Heart left ventricle (tissue), 16 donors: ENCODE data around the gene PALLD. TPM values are rescaled to one million over a fixed set of nuclear protein-coding genes. Genes with fewer than 3 reads are reported as not detected.

ENCODE experiments used
- ATAC-seq, 4 donors: fragments of 200-7000 bp; cut with Tn5 transposase; one replicate each; pipeline ENCODE4 v1.9.1; 2020 to 2022; ENCODE audit warnings: moderate library complexity in 4 of 4, mild to moderate bottlenecking in 3 of 4, moderate number of reproducible peaks in 1 of 4
- DNase-seq, 5 donors: peaks; one replicate each; pipeline ENCODE4 v3.0.0-alpha.2; 2020
- H3K27ac ChIP-seq, 12 donors: fragments of 200-600 bp; sonication (generic) in 4 of 12; one replicate each; pipeline versions ENCODE4 v1.5.0 to v1.8.0; 2016 to 2022; ENCODE audit warnings: mild to moderate bottlenecking in 2 of 12
- H3K27me3 ChIP-seq, 9 donors: fragments of 200-600 bp; sonication (generic) in 2 of 9; one replicate each; pipeline versions ENCODE4 v1.5.1 to v1.8.0; 2016 to 2022; ENCODE audit warnings: mild to moderate bottlenecking in 3 of 9
- H3K36me3 ChIP-seq, 9 donors: fragments of 200-600 bp; sonication (generic) in 2 of 9; one replicate each; pipeline versions ENCODE4 v1.5.0 to v1.8.0; 2018 to 2022; ENCODE audit warnings: mild to moderate bottlenecking in 2 of 9
- H3K4me1 ChIP-seq, 12 donors: fragments of 200-600 bp; sonication (generic) in 4 of 12; one replicate each; pipeline versions ENCODE4 v1.5.0 to v1.8.0; 2016 to 2022; ENCODE audit warnings: mild to moderate bottlenecking in 3 of 12
- H3K4me3 ChIP-seq, 12 donors: fragments of 200-600 bp; sonication (generic) in 4 of 12; one replicate each; pipeline versions ENCODE4 v1.5.0 to v1.8.0; 2017 to 2022; ENCODE audit warnings: mild to moderate bottlenecking in 9 of 12, moderate library complexity in 4 of 12
- H3K9me3 ChIP-seq, 12 donors: fragments of 200-600 bp; sonication (generic) in 4 of 12; one replicate each; pipeline versions ENCODE4 v1.5.0 to v1.8.0; 2016 to 2022; ENCODE audit warnings: mild to moderate bottlenecking in 1 of 12
- POLR2A ChIP-seq, 2 donors: fragments of 450-650 bp; IDR thresholded peaks; one replicate each; pipeline ENCODE4 v1.6.1; 2017; ENCODE audit warnings: antibody characterized with exemption in 2 of 2, mild to moderate bottlenecking in 2 of 2, moderate library complexity in 2 of 2
- whole genome bisulfite sequencing, 4 donors: extraction: QIAGEN DNeasy Blood & Tissue Kit in 2 of 4; methylation state at CpG; one replicate each; pipeline versions ENCODE4 v1.1.5 to v1.1.7; 2013 to 2018; 5-methylcytosine and 5-hydroxymethylcytosine counted together
- intact Hi-C, 10 donors: fragments of 100-400 bp; cut with DNase I; formaldehyde crosslinking; loops; one replicate each; pipeline versions ENCODE4 v1.11.1 to v1.14.2; 2022
- polyA plus RNA-seq, 2 donors: library from polyadenylated mRNA; stranded (reverse); fragments of 200-250 nt; gene quantifications; one replicate each; pipeline ENCODE4 v1.2.3, GENCODE V29; 2013
- total RNA-seq, 9 donors: library from RNA; depleted of rRNA in 2 of 9; stranded (reverse); fragments of >200 nt in 2 of 9; fragmentation: NEBNext Ultra II Directional in 3 of 9; extraction: Animal tissue kit (Norgen Biotek cat#: 25700) in 3 of 9; gene quantifications; one replicate each; pipeline versions ENCODE4 v1.1.0 to v1.2.4, GENCODE V29; 2016 to 2023
- TF ChIP-seq, protein P1 (sequence below), 12 donors: fragments of 200-600 bp; sonication (generic) in 4 of 12; IDR thresholded peaks; one replicate each; pipeline versions ENCODE4 v1.5.0 to v1.8.0; 2018 to 2022; ENCODE audit warnings: antibody characterized with exemption in 12 of 12, mild to moderate bottlenecking in 5 of 12
- donor health status: ischemic (EF 13 %, LVEDD 7.1; RV severe dilation, severe dysfunction).
- donor health status: healthy with polysubstance abuse.
- donor health status: DM: no; HTN: yes; CAD: no.
- donor health status: DM: no; HTN: no; CAD: no.
- donor health status: ischemic (EF 25% LVEDD 6.9; RV normal size, moderate dysfunction).
- donor health status: ischemic (EF 25% LVEDD 5.7; RV mildly dilated, moderate dysfunction).
- donor health status: healthy.
- donor health status: DM: yes; HTN: yes; CAD: no.
- donor health status: ischemic (EF 35%, LVEDD 5.7; RV mildly dilated, moderate dysfunction).
- donor health status: nonischemic (EF 11% LVEDD 7.7; RV severe dilation, severe dysfunction).
- donor health status: DM: yes; HTN: yes; CAD: no.
- donor health status: PGD.
- donor health status: ischemic (EF 29% LVEDD 5.4; RV normal size, mild dysfunction).
- donor health status: nonischemic (EF 23%, LVEDD 6.1; RV moderate dilation, normal function).

PALLD gene
- total and polyA plus RNA-seq, 11 donors, result 193 to 1,428 (median 1,015) TPM

DNA sequence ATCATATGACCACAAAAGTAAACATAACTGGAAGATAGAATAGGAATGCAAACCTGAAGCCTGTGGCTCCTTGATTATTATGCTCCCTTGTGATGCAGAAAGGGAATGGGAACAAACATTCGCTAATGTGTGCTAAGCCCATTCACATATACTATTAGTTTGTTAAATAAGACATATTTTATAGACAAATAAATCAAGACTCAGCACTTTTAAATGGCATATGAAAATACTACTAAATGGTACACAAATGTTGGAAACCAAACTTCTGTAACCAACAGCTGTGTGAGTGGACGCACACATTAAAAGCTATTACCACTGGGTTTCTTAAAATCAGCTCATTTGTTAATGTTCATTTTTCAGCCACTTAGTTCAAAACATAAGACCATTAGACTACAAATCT lies 417.2 kb downstream of the PALLD start:
- intact Hi-C loops, result loop anchor here in 7 of 10 donors (2.0 to 10.0 kb wide), 6 partner anchors 67 to 399 kb away; no protein-coding TSS in a partner anchor
- ATAC-seq (no peak), DNase-seq (no peak)
- no peaks in the 10 kb centered on the region for H3K9me3 ChIP-seq
- peaks cover 0 to 31% (median 7%) of the 10 kb centered on the region in 12 donors for H3K4me1 ChIP-seq
- no peaks in the 10 kb centered on the region for H3K27me3 ChIP-seq
- H3K27ac ChIP-seq, result peak overlapping the region in 6 of 12 donors; percentile 27 to 51 (median 41)
- no peak for TF ChIP-seq POLR2A (IDR thresholded peaks at IDR 0.05)
- TF ChIP-seq, protein P1, sequence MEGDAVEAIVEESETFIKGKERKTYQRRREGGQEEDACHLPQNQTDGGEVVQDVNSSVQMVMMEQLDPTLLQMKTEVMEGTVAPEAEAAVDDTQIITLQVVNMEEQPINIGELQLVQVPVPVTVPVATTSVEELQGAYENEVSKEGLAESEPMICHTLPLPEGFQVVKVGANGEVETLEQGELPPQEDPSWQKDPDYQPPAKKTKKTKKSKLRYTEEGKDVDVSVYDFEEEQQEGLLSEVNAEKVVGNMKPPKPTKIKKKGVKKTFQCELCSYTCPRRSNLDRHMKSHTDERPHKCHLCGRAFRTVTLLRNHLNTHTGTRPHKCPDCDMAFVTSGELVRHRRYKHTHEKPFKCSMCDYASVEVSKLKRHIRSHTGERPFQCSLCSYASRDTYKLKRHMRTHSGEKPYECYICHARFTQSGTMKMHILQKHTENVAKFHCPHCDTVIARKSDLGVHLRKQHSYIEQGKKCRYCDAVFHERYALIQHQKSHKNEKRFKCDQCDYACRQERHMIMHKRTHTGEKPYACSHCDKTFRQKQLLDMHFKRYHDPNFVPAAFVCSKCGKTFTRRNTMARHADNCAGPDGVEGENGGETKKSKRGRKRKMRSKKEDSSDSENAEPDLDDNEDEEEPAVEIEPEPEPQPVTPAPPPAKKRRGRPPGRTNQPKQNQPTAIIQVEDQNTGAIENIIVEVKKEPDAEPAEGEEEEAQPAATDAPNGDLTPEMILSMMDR (IDR thresholded peaks at IDR 0.05), result no peak
- 90 to 96% (median 92%) methylated on average over 2 of the region's 2 CpGs for WGBS, 4 donors
- H3K36me3 ChIP-seq, result peaks cover 0 to 98% (median 51%) of the 10 kb centered on the region in 9 donors
- no peak overlapping the region for H3K4me3 ChIP-seq

DNA sequence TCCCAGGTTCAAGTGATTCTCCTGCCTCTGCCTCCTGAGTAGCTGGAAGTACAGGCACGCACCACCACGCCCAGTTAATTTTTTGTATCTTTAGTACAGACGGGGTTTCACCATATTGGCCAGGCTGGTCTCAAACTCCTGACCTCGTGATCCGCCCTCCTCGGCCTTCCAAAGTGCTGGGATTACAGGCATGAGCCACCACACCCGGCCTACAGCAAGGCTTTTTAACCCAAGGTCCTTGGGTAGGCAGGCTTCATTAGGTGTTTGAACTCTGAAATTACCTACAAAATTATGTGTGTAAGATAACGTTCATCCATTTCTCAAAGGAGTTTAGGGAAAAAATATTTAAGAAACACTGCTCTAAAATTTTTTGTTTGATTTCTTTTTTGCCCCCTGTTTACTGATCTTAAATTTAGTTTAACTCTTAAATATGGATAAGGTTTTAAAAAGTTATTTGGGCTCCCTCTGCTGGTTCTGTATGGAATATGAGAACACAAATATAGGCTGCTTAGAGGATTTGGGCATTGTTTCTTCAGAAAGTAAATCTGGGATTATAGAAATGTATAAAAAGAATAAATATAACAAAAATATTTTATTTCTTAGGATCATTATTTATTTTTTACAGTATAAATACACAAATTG lies 420.4 kb downstream of the PALLD start:
- Histone ChIP-seq H3K4me1 (peaks cover 0 to 20% (median 2%) of the 10 kb centered on the region in 12 donors), H3K9me3 (no peaks in the 10 kb centered on the region), H3K27me3 (no peaks in the 10 kb centered on the region), H3K36me3 (peaks cover 0 to 94% (median 54%) of the 10 kb centered on the region in 9 donors), H3K27ac (peak overlapping the region in 2 of 12 donors; percentile 8 to 49), H3K4me3 (no peak overlapping the region)
- TF ChIP-seq, protein P1 (IDR thresholded peaks at IDR 0.05), result peak; percentile 36 to 73 (median 60)
- TF ChIP-seq POLR2A (IDR thresholded peaks at IDR 0.05), result no peak
- ATAC-seq (no peak), DNase-seq (no peak)
- intact Hi-C loops, result loop anchor here (2.0 to 10.0 kb wide), 9 partner anchors 32 to 402 kb away; no protein-coding TSS in a partner anchor
- WGBS, 4 donors, result 65 to 75% (median 71%) methylated on average over 8 of the region's 8 CpGs

DNA sequence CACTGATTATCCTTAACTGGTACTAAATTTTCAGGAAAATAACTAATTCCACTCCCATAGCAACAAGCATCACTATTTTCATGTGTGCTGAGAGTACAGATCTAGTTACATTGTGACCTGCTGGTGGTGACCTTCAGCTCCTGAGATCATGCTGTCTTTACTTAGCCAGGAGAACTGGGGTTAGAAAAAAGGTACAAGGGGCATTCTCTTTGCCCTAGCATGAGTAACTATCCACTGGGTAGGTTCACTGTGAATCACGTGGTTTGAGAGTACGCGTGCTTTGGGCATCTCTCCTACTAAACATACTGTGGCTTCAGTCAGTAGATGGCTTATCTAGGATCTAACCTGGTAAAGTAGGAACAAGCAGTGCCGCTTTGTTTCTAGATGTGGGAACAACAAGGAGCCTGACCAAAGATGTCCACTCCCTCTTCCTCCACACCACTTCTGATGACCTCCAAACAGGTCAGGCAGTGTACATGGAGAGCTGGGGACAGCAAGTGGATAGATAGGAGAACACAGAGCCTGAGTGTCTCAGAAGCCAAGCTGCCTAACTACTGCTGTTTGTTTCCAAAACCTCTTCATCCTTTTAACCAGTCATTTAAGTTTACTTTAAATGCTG lies 423.0 kb downstream of the PALLD start:
- peaks cover 0 to 17% (median 0%) of the 10 kb centered on the region in 12 donors for H3K4me1 ChIP-seq
- H3K4me3 ChIP-seq, result no peak overlapping the region
- peaks cover 0 to 93% (median 61%) of the 10 kb centered on the region in 9 donors for H3K36me3 ChIP-seq
- ATAC-seq (peak; percentile 70 to 87 (median 82)), DNase-seq (peak in 1 of 5 donors; percentile 27)
- no peaks in the 10 kb centered on the region for H3K9me3 ChIP-seq
- peak overlapping the region in 9 of 12 donors; percentile 29 to 65 (median 37) for H3K27ac ChIP-seq
- H3K27me3 ChIP-seq, result no peaks in the 10 kb centered on the region
- 43 to 62% (median 52%) methylated on average over 4 of the region's 4 CpGs for WGBS, 4 donors
- TF ChIP-seq, protein P1 (IDR thresholded peaks at IDR 0.05), result no peak
- no peak for TF ChIP-seq POLR2A (IDR thresholded peaks at IDR 0.05)
- intact Hi-C loops, result loop anchor here (2.0 to 10.0 kb wide), 16 partner anchors 75 to 735 kb away; no protein-coding TSS in a partner anchor
